Vagina (tissue), 2 donors: ENCODE data around the gene FOXC2. TPM values are rescaled to one million over a fixed set of nuclear protein-coding genes. Genes with fewer than 3 reads are reported as not detected.

Experiments used
- DNase-seq, 2 donors: peaks; one replicate each; pipeline ENCODE4 v3.0.0-alpha.2; 2017; ENCODE audit errors: extremely low spot score in 2 of 2
- H3K27ac ChIP-seq: fragments of 200-600 bp; sonication (generic); one replicate; pipeline ENCODE4 v1.5.1; 2019
- H3K27me3 ChIP-seq: fragments of 200-600 bp; sonication (generic); one replicate; pipeline ENCODE4 v1.5.1; 2019
- H3K36me3 ChIP-seq, 2 donors: fragments of 200-600 bp; sonication (generic); one replicate each; pipeline ENCODE4 v1.5.1; 2017 to 2019
- H3K4me1 ChIP-seq: fragments of 200-600 bp; sonication (generic); one replicate; pipeline ENCODE4 v1.5.1; 2019
- H3K4me3 ChIP-seq, 2 donors: fragments of 200-600 bp; sonication (generic); 1 replicate in 1 of 2; 2 replicates in 1 of 2; pipeline ENCODE4 v1.5.1; 2016 to 2019
- H3K9me3 ChIP-seq: fragments of 200-600 bp; sonication (generic); one replicate; pipeline ENCODE4 v1.5.1; 2019
- POLR2A ChIP-seq, 2 donors: fragments of 450-650 bp; IDR thresholded peaks; one replicate each; pipeline ENCODE4 v1.6.1; 2017; ENCODE audit warnings: antibody characterized with exemption in 2 of 2, mild to moderate bottlenecking in 2 of 2, moderate library complexity in 2 of 2
- POLR2AphosphoS5 ChIP-seq, 2 donors: sonication (generic); formaldehyde crosslinking; IDR thresholded peaks; one replicate each; pipeline ENCODE4 v1.9.0; 2017; ENCODE audit warnings: antibody characterized with exemption in 2 of 2, mild to moderate bottlenecking in 2 of 2, low read depth in 1 of 2; ENCODE audit not compliant: insufficient read depth in 1 of 2
- intact Hi-C: fragments of 100-400 bp; cut with DNase I; formaldehyde crosslinking; loops from one replicate; pipeline ENCODE4 v1.15.1; 2023
- total RNA-seq: library from RNA; depleted of rRNA; stranded (reverse); fragments of >200 nt; gene quantifications from one replicate; pipeline ENCODE4 v1.2.3, GENCODE V29; 2016
- TF ChIP-seq, protein P1 (sequence below), 3 experiments: fragments of 450-650 bp in 2 of 3; fragments of 200-600 bp in 1 of 3; sonication (generic) in 1 of 3; IDR thresholded peaks; one replicate each; pipeline ENCODE4 v1.5.1; 2017 to 2019; ENCODE audit warnings: antibody characterized with exemption in 3 of 3, mild to moderate bottlenecking in 2 of 3, moderate library complexity in 2 of 3

The FOXC2 gene
- total RNA-seq, 1 donor from 2014 or later: 2.7 TPM

DNA sequence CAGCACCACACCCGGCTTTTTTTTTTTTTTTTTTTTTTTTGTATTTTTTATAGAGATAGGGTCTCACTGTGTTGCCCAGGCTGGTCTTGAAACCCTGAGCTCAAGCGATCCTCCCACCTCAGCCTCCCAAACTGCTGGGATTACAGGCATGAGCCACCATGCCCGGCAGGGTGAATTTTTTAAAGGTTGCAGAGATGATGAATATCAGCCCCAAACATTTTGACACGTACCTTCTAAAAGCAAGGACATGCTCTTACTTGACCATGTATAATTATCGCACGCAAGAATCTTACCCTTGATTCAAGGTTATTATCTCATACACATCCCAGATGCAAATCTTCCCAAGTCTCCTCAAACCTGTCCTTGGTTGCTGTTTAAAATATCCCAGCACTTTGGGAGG, 4.3 kb upstream of the FOXC2 start:
- intact Hi-C loops: loop anchor here (2.0 kb wide), 1 partner anchor 716 kb away; no protein-coding TSS in a partner anchor
- TF ChIP-seq POLR2A (IDR thresholded peaks at IDR 0.05): no peak
- TF ChIP-seq POLR2AphosphoS5 (IDR thresholded peaks at IDR 0.05; ENCODE audit: insufficient read depth in 1 of 2, low read depth in 1 of 2): no peak
- TF ChIP-seq, protein P1, sequence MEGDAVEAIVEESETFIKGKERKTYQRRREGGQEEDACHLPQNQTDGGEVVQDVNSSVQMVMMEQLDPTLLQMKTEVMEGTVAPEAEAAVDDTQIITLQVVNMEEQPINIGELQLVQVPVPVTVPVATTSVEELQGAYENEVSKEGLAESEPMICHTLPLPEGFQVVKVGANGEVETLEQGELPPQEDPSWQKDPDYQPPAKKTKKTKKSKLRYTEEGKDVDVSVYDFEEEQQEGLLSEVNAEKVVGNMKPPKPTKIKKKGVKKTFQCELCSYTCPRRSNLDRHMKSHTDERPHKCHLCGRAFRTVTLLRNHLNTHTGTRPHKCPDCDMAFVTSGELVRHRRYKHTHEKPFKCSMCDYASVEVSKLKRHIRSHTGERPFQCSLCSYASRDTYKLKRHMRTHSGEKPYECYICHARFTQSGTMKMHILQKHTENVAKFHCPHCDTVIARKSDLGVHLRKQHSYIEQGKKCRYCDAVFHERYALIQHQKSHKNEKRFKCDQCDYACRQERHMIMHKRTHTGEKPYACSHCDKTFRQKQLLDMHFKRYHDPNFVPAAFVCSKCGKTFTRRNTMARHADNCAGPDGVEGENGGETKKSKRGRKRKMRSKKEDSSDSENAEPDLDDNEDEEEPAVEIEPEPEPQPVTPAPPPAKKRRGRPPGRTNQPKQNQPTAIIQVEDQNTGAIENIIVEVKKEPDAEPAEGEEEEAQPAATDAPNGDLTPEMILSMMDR (IDR thresholded peaks at IDR 0.05): no peak

DNA sequence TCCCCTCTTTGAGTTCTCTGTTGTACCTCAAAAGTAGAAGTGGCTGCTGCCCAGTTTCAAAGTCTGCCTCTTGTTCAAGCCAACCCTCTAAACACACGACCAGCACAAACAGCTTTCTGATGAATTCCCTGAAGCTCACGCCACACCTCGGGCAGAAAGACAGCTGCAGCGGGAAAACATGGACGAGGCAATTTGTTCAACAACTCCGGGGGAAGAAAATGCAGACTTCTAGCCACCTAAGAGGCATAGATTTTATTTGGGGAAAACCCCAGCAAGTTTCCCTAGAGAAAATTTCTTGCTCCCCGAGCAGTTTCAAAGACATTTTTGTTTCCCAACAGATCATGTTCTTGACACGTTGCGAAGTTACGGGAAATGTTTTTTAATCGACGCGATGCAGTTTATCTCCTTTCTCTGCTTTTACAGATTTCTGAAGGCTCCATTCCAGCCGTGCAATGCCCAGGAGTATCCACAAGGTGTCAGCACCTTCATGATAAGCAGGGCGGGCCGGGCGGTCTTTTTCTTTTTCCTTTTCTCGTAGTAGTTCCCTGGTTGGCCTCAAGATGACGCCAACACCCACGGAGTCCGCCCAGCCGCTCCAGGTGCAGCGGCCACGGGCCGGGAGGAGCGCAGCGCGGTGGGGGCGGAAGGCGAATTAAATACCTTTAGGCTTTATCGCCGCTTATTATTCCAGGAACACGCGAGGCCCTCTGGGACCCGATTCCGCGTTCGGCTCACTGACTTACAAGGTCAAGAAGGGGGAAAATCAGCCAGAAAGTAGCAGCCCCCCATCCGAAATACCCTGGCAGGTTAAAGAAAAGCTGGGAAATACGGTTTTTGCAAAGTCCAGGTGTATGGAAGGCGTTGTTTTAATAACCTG, 2.9 kb upstream of the FOXC2 start:
- intact Hi-C loops: loop anchor here (2.0 kb wide), 1 partner anchor 715 kb away; no protein-coding TSS in a partner anchor
- H3K4me3 ChIP-seq: peak overlapping the region in 1 of 2 donors; percentile 28
- TF ChIP-seq POLR2A (IDR thresholded peaks at IDR 0.05) (no peak), POLR2AphosphoS5 (IDR thresholded peaks at IDR 0.05; ENCODE audit: insufficient read depth in 1 of 2, low read depth in 1 of 2) (peak in 1 of 2 donors; percentile 50)
- TF ChIP-seq, protein P1 (IDR thresholded peaks at IDR 0.05): peak; percentile 99 to 100 (median 100)
- H3K27ac ChIP-seq: no peak overlapping the region
- H3K36me3 ChIP-seq: no peaks in the 10 kb centered on the region
- no peaks in the 10 kb centered on the region for H3K9me3 ChIP-seq
- H3K27me3 ChIP-seq: peaks cover 3% of the 10 kb centered on the region
- H3K4me1 ChIP-seq: peaks cover 17% of the 10 kb centered on the region
- DNase-seq: no peak

More for the DNA sequence above, 4.3 kb upstream of the FOXC2 start:
- Histone ChIP-seq H3K36me3 (no peaks in the 10 kb centered on the region), H3K27ac (no peak overlapping the region), H3K27me3 (peaks cover 3% of the 10 kb centered on the region), H3K4me1 (peaks cover 17% of the 10 kb centered on the region), H3K4me3 (no peak overlapping the region), H3K9me3 (no peaks in the 10 kb centered on the region)
- no peak for DNase-seq

DNA sequence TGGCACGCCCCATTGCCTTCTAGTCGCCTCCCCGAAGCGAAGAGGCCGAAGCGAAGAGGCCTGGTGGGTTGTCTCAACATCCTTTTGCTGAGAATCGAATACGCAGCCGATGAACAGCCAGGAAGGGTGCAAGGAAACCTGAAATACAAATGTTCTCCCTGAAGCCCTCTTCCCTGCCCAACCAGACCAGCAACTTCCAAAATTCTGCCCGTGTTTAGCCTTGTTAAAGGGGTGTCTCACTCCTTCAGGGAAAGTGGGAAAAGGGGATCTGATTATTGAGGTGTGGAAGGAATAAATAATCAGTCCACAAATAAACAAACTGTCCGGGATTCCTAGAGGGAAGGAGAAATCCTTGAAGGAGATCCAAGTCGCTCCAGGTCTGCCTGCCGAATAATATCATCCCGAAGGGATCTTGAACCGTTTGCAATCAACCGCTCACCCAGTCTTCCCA, 1.4 kb upstream of the FOXC2 start:
- H3K4me3 ChIP-seq: no peak overlapping the region
- TF ChIP-seq, protein P1 (IDR thresholded peaks at IDR 0.05): no peak
- no peak for TF ChIP-seq POLR2AphosphoS5 (IDR thresholded peaks at IDR 0.05; ENCODE audit: insufficient read depth in 1 of 2, low read depth in 1 of 2)
- TF ChIP-seq POLR2A (IDR thresholded peaks at IDR 0.05): no peak
- no peak for DNase-seq
- H3K9me3 ChIP-seq: no peaks in the 10 kb centered on the region
- H3K4me1 ChIP-seq: peaks cover 17% of the 10 kb centered on the region
- peaks cover 3% of the 10 kb centered on the region for H3K27me3 ChIP-seq
- H3K27ac ChIP-seq: no peak overlapping the region
- intact Hi-C loops: loop anchor here (5.0 kb wide), 2 partner anchors 117 to 487 kb away; no protein-coding TSS in a partner anchor
- no peaks in the 10 kb centered on the region for H3K36me3 ChIP-seq

DNA sequence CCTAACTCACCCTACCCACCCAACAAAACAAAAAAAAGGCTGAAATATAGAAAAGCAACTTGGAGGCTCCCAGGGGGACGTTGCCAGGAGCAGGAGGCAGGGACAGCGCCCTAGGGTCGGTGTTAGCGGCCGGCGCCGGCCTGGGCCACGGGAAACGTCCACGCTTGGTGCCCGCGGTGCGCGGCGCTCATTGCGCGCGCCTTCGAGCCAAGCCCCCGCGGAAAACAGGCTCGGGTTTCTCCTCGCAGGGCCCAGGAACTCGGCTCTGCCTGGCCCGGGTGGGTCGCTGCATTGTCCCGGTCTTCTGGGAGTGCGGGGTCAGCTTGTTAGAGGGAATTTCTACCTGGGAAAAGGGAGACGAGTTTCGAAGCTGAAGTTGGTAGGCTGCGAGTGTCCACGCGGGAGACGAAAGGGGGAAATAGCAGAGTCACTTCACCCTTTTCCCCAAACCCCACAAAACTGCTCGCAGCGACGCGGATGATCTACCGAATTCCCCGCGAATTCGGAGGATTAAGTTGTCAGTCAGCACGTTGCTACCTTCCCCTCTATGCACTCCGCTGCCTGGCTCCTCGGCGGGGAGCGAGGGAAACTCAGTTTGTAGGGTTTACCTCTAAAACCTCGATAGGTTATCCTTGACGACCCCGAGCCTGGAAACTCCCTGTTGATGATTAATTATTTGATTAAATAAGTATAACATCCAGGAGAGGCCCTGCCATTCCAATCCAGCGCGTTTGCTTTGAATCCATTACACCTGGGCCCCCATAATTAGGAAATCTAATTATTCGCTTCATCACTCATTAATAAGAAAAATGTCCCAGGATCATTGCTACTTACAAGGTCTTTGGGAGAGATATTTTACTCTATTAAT, 751 bp upstream of the FOXC2 start:
- TF ChIP-seq POLR2AphosphoS5 (IDR thresholded peaks at IDR 0.05; ENCODE audit: insufficient read depth in 1 of 2, low read depth in 1 of 2) (no peak), POLR2A (IDR thresholded peaks at IDR 0.05) (no peak)
- TF ChIP-seq, protein P1 (IDR thresholded peaks at IDR 0.05): no peak
- H3K4me3 ChIP-seq: peak overlapping the region in 1 of 2 donors; percentile 37
- intact Hi-C loops: loop anchor here (5.0 kb wide), 2 partner anchors 116 to 486 kb away; no protein-coding TSS in a partner anchor
- peaks cover 17% of the 10 kb centered on the region for H3K4me1 ChIP-seq
- no peaks in the 10 kb centered on the region for H3K36me3 ChIP-seq
- peaks cover 3% of the 10 kb centered on the region for H3K27me3 ChIP-seq
- H3K27ac ChIP-seq: no peak overlapping the region
- no peaks in the 10 kb centered on the region for H3K9me3 ChIP-seq
- DNase-seq: no peak
